HCT116 (cell line): ENCODE results near the gene RFC4.

ENCODE experiments used
- CEBPB ChIP-seq: IDR thresholded peaks from 2 replicates; pipeline ENCODE4 v1.6.1; 2012; ENCODE audit warnings: low read depth
- ELF1 ChIP-seq: IDR thresholded peaks from 2 replicates; pipeline ENCODE4 v1.6.1; 2012; ENCODE audit warnings: low read depth, borderline replicate concordance
- POLR2AphosphoS5 ChIP-seq: IDR thresholded peaks from 2 replicates; pipeline ENCODE4 v1.6.1; 2011; ENCODE audit warnings: mild to moderate bottlenecking, low read depth, low read length, moderate library complexity
- RAD21 ChIP-seq: IDR thresholded peaks from 2 replicates; pipeline ENCODE4 v1.6.1; 2012; ENCODE audit warnings: low read depth, mild to moderate bottlenecking
- SIN3A ChIP-seq: IDR thresholded peaks from 2 replicates; pipeline ENCODE4 v1.6.1; 2012; ENCODE audit warnings: low read depth
- SP1 ChIP-seq: IDR thresholded peaks from 2 replicates; pipeline ENCODE4 v1.6.1; 2012; ENCODE audit warnings: low read depth
- TCF7L2 ChIP-seq: IDR thresholded peaks from 2 replicates; pipeline ENCODE4 v1.7.0; 2011; ENCODE audit warnings: borderline replicate concordance, inconsistent platforms; ENCODE audit not compliant: insufficient read depth, insufficient read length; ENCODE audit errors: extremely low read depth
- TF ChIP-seq, protein P1 (sequence below), 3 experiments: fragments of 200-600 bp in 1 of 3; sonication (generic) in 1 of 3; IDR thresholded peaks in 2 of 3; conservative IDR thresholded peaks in 1 of 3; 2 replicates each; pipeline ENCODE4 v1.5.1; 2012 to 2017; ENCODE audit warnings: low read depth in 2 of 3, low read length in 2 of 3, antibody characterized with exemption in 1 of 3, borderline replicate concordance in 1 of 3, control low read depth in 1 of 3, mild to moderate bottlenecking in 1 of 3, mixed read lengths in 1 of 3, mixed run types in 1 of 3, moderate library complexity in 1 of 3; ENCODE audit not compliant: insufficient read depth in 1 of 3
- TF ChIP-seq, protein P2 (sequence below): IDR thresholded peaks from 2 replicates; pipeline ENCODE4 v1.6.1; 2012
- TF ChIP-seq, protein P3 (sequence below): IDR thresholded peaks from 2 replicates; pipeline ENCODE4 v1.6.1; 2012; ENCODE audit warnings: low read depth

DNA sequence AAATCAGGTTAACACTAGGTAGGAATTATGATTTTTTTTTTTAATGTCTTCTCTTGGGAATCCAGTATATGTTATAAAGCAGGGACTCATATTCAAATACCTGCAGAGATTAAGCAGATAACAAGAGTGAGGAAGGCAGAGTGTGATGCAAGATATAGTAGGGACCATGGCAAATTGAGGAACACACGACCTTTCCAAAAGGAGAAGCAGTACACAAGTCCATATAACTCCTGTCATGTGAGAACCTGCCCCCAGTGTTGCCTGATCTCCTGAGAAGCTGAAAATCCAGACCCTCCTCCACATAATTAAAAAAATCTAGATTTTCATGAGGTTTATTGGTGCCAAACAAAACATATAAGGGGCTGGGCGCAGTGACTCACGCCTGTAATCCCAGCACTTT lies 3.6 kb downstream of the RFC4 start:
- TF ChIP-seq, protein P1, sequence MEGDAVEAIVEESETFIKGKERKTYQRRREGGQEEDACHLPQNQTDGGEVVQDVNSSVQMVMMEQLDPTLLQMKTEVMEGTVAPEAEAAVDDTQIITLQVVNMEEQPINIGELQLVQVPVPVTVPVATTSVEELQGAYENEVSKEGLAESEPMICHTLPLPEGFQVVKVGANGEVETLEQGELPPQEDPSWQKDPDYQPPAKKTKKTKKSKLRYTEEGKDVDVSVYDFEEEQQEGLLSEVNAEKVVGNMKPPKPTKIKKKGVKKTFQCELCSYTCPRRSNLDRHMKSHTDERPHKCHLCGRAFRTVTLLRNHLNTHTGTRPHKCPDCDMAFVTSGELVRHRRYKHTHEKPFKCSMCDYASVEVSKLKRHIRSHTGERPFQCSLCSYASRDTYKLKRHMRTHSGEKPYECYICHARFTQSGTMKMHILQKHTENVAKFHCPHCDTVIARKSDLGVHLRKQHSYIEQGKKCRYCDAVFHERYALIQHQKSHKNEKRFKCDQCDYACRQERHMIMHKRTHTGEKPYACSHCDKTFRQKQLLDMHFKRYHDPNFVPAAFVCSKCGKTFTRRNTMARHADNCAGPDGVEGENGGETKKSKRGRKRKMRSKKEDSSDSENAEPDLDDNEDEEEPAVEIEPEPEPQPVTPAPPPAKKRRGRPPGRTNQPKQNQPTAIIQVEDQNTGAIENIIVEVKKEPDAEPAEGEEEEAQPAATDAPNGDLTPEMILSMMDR (IDR thresholded peaks at IDR 0.05 in 2 of 3, conservative IDR thresholded peaks at IDR 0.05 in 1 of 3; ENCODE audit: borderline replicate concordance in 1 of 3, insufficient read depth in 1 of 3, low read depth in 2 of 3, low read length in 2 of 3): no peak
- TF ChIP-seq, protein P2, sequence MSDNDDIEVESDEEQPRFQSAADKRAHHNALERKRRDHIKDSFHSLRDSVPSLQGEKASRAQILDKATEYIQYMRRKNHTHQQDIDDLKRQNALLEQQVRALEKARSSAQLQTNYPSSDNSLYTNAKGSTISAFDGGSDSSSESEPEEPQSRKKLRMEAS: no peak
- TF ChIP-seq RAD21 (no peak), POLR2AphosphoS5 (no peak), CEBPB (no peak), TCF7L2 (no peak), SIN3A (no peak), SP1 (no peak), ELF1 (no peak)
- TF ChIP-seq, protein P3, sequence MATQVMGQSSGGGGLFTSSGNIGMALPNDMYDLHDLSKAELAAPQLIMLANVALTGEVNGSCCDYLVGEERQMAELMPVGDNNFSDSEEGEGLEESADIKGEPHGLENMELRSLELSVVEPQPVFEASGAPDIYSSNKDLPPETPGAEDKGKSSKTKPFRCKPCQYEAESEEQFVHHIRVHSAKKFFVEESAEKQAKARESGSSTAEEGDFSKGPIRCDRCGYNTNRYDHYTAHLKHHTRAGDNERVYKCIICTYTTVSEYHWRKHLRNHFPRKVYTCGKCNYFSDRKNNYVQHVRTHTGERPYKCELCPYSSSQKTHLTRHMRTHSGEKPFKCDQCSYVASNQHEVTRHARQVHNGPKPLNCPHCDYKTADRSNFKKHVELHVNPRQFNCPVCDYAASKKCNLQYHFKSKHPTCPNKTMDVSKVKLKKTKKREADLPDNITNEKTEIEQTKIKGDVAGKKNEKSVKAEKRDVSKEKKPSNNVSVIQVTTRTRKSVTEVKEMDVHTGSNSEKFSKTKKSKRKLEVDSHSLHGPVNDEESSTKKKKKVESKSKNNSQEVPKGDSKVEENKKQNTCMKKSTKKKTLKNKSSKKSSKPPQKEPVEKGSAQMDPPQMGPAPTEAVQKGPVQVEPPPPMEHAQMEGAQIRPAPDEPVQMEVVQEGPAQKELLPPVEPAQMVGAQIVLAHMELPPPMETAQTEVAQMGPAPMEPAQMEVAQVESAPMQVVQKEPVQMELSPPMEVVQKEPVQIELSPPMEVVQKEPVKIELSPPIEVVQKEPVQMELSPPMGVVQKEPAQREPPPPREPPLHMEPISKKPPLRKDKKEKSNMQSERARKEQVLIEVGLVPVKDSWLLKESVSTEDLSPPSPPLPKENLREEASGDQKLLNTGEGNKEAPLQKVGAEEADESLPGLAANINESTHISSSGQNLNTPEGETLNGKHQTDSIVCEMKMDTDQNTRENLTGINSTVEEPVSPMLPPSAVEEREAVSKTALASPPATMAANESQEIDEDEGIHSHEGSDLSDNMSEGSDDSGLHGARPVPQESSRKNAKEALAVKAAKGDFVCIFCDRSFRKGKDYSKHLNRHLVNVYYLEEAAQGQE: no peak
